ENCODE results near the gene GRK1.

GRCh38 chr13:113759525-113760137, 92.6 kb downstream of the GRK1 start:
- no peak for TF ChIP-seq CTCF (conservative IDR thresholded peaks at IDR 0.05)
- no peak for TF ChIP-seq EZH2 (IDR thresholded peaks at IDR 0.05; ENCODE audit: low read depth)
